ENCODE measurements around the gene FAT3.

The FAT3 gene

DNA sequence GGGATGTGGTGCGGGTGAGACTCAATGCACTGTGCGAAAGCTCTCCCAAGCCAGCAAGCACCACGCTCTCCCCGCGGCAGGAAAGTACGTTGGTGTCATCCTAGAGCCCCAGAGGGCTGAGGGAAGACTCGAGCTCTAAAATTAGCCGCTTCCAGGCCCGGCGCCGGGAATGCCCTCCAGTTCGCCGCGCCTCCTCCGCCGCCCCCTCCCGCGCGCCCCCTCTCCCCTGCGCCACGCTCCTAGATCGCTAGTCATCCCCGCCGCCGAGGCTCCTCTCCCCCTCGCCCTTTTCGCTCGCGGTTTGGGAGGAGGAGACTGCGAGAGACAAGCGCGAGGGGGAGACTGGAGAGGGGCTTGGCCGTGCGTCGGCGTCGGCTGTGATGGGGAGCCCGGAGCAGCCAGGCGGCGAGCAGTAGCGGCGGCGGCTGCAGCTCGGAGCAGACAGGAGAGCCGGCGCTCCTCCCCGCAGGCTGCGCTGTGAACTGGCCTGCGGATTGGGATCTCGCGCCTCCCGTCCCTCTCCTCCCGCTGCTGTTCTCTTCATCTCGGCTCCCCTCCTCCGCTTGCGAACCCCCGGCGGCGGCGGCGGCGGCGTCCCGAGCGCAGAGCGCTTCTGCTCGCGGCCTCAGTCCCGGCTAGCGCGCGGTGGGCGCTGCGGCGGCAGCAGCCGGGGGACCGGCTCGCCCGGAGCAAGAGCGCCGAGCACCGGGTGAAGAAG is at the start of gene FAT3:
FAT3 (plus strand) TSS at position 412 of the 718 bp plus-strand sequence. CDS start 127,295 bp downstream, outside the sequence.
- peak; percentile 48 for DNase-seq (ENCODE audit: low spot score)

DNA sequence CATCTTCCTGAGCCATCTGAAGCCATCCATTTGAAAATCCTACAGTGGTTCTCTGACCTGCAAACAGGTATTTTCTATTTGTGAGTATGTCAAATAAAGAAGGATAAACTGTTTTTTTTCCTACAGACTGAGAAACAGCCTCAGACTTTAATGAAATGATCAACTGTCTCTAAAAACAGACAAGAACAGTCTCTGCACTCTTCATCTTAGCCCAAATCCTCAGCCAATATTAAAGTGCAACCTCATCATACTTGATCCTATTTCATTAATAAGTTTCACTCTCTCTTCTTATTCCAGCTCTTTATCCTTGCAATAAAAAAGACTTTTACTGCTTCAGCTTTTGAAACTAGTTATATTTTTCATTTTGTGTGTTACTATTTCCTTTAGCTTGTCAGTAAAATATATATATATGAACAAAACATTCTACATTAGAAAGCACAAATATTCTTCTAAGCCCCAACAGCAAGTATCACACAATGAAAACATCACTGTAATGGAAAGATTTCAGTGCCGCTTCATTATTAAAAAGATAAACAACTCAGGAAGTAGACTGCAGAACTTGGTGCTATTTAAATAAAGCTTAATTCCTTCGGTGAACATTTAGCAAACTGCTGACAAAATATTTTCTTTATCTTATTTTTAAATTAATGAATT is 45.5 kb upstream of the FAT3 start:
- no peak for DNase-seq (ENCODE audit: low spot score)

DNA sequence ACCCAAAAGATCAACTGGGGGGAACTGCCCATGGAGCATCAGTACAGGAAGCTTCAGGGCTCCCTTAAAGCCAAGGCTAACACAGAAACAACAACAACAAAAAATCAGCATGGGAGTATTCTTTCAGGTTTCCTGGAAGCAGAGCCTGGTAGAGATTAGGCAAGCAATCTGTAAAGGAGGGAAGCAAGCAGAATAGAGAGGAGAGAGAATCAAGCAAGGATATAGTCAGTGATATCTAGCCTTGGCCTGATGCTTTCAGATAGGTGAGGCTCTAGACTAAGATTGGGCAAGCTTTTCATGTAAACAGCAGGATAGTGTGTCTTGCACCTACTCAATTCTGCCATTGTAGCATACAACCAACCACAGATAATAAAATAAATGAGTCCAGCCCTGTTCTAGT is 44.4 kb upstream of the FAT3 start:
- no peak for DNase-seq (ENCODE audit: low spot score)

DNA sequence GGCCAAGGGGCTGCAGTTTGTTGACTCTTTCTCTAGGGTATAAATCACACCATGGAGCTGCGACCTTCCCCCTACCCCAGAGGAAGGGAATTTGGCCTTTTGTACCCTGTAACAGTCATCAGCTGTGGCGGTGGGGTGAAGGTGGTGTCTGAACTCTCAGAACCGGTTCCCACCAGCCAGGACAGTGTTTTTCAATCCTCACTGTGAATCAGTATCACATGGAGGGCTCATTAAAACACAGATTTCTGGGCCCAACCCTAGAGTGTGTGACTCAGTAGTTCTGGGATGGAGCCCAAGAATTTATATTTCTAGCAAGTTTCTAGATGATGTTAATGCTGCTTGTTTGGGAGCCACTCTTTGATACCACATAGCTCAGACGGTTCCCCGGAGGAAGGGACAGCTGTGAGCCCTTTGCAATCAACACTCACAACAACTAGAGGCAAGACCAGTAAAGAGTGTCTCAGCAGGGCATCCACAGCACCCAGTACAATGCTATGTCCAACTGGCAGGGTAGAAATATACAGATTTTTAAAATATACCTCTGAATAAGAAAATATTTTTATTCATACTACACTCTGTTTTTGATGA is 43.9 kb upstream of the FAT3 start:
- no peak for DNase-seq (ENCODE audit: low spot score)

DNA sequence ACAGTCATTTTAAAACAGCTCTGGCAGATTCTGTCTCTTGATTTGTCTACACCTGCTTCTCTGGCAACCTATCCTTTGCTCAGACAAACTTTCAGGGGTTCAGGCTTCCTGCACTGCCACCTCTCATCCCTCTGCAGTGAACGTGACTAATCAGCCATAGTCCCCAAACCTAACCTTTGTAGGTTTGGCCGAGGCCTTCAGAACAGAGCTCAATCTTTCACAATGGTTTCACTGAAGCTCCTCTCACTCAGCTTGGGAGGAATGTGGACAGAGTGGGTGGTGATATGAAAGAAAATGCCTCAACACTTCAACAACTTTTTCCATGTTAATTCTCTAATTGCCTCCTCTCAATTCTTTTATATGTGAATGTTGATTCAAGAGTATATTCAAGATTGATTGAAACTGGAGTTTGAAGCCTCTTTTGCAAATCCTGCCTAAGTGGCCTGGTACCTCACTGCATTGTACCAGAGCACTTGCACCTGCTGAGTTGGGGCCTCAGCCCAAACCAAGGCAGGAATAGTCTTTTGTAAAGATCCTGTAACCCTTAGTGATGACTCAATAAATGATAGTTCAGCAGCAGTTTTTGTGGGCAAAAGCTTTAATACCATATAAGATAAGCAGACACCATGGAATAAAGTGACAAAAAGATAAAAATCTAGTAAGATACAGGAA is 33.9 kb upstream of the FAT3 start:
- no peak for DNase-seq (ENCODE audit: low spot score)

DNA sequence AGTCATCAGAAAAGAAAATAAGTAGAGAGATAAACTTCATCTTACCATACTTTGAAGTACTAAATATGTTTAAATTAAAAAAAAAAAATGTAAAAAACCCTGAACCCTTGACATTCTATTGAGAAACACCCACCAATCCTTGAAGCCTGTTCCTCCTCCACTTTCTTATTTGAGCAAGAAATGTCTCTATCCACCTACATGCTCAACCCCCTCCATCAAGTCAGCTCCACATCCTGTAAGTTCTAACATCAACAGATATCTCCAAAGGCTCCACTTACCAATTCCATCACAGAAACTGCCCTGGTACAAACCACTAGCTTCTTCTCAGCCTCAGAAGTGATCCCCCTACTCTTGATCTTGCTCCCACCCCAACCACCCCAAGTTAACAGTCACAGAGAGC is 32.5 kb upstream of the FAT3 start:
- DNase-seq (ENCODE audit: low spot score), result no peak

DNA sequence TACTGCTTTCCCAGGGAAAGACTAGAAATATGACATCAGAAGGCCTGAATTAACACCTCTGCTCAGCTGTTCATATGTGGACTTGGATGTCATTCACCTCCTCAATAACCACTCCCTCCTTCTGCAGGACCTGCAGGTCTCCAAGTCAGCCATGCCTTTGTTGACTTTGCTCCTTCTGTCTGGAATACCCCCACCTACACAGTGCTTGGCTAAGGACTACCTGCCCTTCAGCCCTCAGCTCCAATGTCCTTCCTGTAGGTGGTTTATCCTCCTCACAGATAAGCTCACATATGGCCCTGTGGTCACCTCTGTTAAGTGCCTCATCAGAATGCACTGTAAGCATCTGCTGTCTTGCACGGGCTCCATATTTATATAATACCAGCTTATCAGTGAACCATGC is 26.4 kb upstream of the FAT3 start:
- DNase-seq (ENCODE audit: low spot score), result no peak

DNA sequence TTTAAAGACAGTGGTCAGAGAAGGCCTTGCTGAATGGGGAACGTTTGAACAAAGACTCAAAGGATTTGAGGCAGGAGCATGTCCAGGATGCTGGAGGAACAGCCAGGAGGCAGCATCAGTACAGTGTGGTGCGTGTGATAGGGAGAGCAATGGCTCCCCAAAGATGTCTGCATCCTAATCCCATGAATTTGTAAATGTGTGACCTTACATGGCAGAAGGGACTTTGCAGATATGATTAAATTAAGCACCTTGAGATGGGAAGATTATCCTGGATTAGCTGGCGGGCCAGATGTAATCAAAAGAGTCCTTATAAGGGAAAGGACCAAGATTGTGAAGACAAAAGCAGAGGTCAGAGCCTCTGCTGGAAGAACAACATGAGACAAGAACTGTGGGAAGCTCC is 24.6 kb upstream of the FAT3 start:
- no peak for DNase-seq (ENCODE audit: low spot score)

DNA sequence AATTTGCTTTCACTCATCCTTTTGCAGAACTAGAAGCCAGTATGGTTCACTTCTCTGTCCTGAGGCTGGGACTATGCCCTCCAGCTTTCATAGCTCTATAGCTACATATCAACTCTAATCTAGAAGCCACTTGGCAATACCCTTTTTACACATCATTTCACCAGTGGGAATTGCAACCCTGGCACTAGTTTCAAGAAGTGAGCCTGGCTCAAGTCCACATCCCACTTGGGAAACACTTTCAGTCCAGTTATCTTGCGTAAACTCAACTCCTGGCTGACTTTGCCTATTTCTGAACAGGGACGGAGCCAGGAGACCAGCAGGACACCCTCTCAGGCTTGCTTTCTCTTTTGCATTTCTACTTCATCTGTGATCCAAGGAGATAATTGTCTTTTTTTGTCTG is 19.9 kb upstream of the FAT3 start:
- no peak for DNase-seq (ENCODE audit: low spot score)

DNA sequence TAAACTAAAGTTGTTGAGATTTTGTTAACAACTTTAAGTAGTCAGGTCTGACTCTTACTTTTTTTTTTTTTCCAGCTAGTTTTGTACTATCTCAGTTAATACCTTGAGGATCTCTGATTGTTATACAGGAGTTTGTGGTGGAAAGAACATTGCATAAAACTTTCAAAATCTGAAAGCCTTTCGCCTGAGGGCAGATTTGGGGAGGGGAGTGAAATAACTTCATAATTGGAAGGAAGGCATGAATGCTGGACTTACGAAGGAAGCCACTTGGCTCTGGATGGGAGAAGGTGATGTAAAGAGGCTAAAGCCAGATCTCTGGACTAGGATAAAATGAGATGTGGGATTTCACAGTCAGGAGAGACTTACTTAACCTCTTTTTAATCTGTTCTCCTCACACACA is 18.2 kb upstream of the FAT3 start:
- DNase-seq (ENCODE audit: low spot score), result no peak

DNA sequence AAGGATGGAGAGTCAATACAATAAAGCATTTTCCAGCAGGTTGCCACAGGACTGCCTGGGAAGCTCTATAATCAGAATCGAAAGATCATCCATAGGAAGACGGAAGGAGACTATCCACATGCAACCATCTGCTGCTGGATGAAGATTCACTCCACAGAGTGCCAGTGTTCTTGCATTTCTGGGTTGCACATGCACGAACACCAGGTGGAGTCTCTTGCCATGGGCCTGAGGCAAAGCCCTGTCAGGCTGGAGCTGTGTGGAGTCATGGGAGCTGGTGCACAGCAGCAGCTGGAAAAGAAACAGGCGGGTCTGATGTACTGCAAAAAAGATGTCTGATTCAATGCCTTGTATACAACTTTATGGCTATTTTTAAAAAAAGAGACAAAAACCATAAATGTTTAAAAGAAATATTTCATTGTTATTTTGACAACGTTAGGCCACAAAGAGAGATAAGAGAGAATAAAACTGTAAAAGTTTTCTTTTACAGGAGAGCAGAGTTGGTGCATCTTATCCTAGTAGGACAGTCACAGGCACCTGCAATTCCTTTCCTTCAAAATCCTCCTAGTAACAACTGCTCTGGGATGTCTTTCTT is 12.9 kb upstream of the FAT3 start:
- no peak for DNase-seq (ENCODE audit: low spot score)

DNA sequence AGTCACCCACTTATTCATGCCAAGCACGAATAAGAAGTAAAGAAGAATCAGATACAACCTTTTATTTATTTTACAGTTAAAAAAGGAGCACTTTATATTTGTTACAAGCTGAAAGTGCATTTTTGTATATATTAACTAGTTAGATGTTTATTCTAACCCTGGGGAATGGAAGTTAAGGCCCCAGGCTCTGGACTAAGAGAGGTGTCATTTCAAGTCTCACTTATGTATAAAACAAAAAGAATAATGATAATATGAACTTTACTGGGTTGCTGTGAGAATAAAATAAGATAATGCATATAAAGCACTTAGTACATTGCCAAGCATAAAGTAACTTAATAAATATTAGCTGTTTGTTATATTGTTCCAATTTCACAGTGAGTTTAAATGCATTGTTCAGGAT is 12.1 kb upstream of the FAT3 start:
- DNase-seq (ENCODE audit: low spot score), result no peak

DNA sequence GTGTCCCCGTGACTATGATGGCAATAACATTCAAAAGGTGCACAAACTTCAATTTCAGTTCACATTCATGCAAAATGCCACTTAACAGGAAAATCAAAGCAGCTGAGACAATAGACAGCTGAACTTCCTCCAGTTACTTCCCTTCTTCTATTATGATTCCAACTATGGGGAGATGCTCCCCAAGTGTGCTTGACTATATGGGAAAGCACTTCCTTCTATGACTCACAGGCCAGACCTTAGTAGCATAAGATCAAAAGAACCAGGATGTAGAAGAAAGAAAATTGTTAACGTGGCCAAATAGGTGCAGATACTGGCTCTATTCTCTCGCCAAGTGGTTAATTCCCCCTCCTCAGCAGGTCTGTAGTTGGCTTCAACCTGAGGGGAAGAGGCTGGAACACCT is 7.8 kb upstream of the FAT3 start:
- no peak for DNase-seq (ENCODE audit: low spot score)

DNA sequence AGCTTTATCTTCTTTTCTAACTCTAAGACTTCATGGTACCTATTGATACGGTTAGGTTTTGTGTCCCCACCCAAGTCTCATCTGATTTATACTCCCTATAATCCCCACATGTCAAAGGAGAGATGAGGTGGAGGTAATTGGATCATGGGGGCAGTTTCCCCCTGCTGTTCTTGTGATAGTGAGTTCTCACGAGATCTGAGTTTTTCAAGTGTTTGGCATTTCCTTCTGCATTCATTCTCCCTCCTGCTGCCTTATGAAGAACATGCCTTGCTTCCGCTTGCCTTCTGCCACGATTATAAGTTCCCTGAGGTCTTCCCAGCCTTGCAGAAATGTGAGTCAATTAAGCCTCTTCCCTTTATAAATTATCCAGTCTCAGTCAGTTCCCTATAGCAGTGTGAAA is 5.1 kb upstream of the FAT3 start:
- no peak for DNase-seq (ENCODE audit: low spot score)

DNA sequence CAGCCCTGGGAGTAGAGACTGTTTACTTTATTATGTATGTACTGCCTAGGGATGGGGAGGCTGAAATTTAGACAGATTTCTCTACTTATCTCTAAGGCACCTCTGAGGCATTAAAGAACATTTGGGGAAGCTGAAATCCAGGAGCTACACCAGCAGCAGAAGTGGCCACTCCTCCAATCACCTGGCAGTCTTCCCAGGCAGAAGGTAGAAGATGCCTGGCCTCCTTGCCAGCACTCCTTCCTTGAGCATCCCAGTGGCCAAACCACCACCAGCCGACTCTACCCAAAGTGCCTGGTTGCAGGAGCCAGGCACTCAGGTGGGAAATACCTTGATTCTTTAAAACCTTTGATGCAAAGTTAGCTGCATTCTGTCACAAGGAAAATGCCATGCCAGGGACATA is 1.9 kb upstream of the FAT3 start:
- no peak for DNase-seq (ENCODE audit: low spot score)

DNA sequence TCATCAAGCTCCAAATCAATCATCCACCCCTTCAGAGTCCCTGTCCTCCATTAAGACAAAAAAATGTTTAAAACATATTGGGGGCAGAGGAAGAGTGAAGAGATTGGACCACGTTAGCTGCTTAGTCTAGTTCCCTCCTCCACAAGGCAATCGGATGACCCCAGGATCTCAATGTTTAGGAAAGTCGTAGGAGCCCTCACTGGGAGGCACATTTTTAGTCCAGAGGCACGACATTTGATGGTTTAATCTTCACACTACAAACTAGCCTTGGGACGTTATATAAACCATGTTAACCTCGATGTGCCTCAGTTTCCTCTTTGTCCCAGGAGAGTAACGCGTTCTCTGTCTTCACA is 588 bp upstream of the FAT3 start:
- no peak for DNase-seq (ENCODE audit: low spot score)

DNA sequence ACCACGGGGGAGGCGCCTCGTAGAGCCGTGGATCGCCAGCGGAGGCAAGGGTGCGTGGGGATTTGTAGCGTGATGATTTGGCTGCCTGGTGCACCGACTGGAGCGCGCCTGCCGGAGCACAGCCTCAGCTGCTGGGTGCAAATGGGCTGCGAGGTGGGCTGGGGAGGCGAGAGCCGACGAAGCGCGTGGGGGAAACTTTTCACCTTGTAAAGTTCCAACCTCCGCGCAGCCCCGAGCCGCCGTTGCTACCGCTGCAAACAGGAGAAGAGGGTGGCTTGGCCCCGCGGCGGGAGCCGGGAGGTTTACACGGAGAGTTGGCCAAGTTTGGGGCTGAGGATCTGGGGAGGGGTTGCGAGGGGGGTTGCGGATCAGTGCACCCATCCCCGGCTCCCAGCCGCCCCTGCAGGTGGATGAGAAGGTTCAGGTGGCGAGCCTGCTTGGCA is 528 bp downstream of the FAT3 start:
- no peak for DNase-seq (ENCODE audit: low spot score)

DNA sequence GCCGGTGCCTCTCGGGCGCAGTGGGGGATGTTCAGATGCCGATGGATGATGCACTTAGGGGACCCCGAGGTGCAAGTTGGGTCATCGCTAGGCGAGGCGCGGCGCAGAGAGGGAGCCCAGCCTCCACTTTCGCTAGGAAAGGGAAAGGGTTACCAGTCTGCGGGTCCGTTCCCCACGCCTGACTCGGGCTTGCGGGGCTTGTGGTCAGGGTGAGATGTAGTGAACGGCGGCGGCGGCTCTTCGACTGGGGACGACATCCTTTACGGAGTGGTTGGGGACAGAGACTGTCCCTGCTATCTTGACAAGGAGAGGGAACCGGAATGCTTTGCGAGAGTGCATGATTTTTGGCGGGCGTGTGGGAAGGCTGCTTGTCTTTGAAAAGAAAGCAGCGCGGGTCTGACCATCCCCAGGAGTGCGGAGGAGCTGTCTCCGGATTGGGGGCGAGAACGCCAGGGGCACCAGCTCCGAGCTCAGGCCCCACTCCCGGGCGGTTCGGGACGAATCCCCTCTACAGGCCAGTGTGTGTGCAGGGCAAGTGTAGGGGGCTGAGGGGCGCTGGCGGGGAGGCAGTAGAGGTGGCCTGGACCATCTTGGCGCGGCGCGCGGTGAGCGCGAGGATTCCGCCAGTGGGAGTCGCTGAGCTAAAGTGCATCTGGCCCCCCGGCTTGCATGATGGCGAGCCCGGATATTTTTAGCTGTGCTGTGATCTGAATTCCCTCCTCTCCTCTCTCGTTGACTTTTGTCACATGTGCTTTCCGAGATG is 1.1 kb downstream of the FAT3 start:
- DNase-seq (ENCODE audit: low spot score), result no peak

DNA sequence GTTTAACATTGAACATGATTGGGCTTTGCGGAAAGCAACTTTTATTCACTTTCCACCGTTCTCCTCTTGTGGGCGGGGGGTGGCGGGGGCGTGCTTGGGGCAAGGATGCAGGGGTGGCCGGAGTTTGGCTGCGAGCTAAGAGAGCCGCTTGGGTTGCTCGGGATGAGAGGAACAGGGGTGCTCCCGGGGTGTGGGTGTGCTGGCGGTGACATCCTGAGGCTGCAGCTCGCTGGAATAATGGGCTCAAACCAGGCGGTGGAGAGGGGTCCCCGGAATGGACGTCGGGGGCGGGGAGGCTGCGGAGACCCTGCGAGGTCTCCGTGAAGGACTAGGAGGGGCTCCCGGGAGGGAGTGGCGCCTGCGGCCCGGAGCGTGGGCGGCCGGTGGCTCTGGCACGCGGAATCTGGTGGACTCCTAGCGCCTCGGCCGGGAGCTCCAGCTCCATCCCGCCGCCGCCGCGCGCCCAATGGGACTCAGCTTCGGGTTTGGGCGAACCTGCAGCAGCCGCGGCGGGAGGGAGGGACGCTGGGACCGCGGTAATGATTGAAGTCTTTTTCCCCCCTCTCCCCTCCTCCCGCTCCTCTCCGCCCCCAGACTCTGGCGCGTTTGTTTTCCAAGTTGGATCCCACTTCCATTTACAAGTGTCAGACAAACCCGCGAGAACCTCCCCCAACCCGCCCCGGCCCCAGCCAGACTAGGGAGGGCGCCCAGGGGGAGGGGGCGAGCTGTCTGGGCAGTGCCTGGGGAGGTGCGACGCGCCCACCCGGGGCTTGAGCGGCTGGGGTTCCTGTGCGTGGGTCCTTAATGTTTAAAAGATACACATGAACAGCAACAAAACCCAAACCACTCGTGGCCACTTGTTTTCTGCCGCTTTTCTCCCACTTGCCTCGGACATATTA is 2.0 kb downstream of the FAT3 start:
- DNase-seq (ENCODE audit: low spot score), result no peak

DNA sequence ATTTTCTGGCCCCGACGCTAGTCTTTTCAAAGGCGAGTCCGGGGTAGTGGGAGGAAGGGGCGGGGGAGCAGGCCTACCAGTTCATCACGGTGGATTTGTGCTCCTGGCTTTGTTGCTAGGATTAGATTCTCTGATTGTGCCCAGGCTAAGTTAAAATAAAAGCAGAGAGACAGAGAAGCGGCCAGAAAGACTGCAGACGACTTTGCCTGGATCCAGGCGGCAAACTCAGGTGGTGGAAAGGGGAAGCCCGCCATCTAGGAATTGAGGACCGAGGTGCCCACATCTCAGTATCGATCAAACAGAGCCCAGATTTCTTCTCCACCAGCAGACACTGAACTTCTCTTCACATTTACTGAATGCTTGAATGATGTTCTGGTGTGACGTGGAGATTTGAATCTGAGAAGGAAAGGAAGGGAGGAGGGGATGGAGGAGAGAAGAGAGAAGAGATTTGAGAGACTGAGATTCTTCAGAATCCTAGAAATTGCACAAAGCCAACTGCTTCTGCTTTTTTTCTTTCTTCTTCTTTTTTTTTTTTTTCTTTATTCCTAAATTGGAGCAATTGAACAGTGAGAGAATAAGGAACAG is 2.7 kb downstream of the FAT3 start:
- DNase-seq (ENCODE audit: low spot score), result no peak

All from HuH-7 (cell line).